22Rv1 (cell line): Measurements from ENCODE around the gene JCHAIN.

ENCODE experiments used
- CTCF ChIP-seq: fragments of 450-650 bp; IDR thresholded peaks from 2 replicates; pipeline ENCODE4 v1.5.1; 2017; ENCODE audit warnings: mild to moderate bottlenecking
- ZFX ChIP-seq: fragments of 450-650 bp; IDR thresholded peaks from 2 replicates; pipeline ENCODE4 v1.6.1; 2017; ENCODE audit warnings: antibody characterized with exemption, borderline replicate concordance

GRCh38 chr4:70607334-70607853 lies 58.9 kb downstream of the JCHAIN start:
- TF ChIP-seq CTCF, result no peak
- no peak for TF ChIP-seq ZFX
